Measurements from ENCODE around the gene RNF144A. TPM values are rescaled to one million over a fixed set of nuclear protein-coding genes. Genes with fewer than 3 reads are reported as not detected.

The RNF144A gene
- 0.83 TPM for polyA plus RNA-seq

- Mint-ChIP-seq H3K27me3 (peaks cover 7% of the 10 kb centered on the region), H3K4me1 (peaks cover 3 to 7% (median 4%) of the 10 kb centered on the region in 3 donors), H3K27ac (peak within 1 kb of the TSS in 1 of 3 donors; percentile 57), H3K36me3 (no peaks in the 10 kb centered on the region), H3K4me3 (peak within 1 kb of the TSS; percentile 70 to 85 (median 78)), H3K9me3 (no peaks in the 10 kb centered on the region)
Measured at GRCh38 chr2:6917071-6917760, at the start of gene RNF144A. Gene RNF144A (plus strand): TSS chr2:6917412. CDS start chr2:6996927, 79,515 bp downstream.

- Mint-ChIP-seq H3K27me3 (peaks cover 5% of the 10 kb centered on the region), H3K27ac (no peak overlapping the region), H3K9me3 (no peaks in the 10 kb centered on the region), H3K4me1 (peaks cover 16 to 22% (median 20%) of the 10 kb centered on the region in 3 donors), H3K36me3 (peaks cover 3% of the 10 kb centered on the region), H3K4me3 (peak overlapping the region in 2 of 4 donors; percentile 5 to 93)
Measured at GRCh38 chr2:6872394-6872793, 44.8 kb upstream of the RNF144A start.

GRCh38 chr2:6874032-6874431 lies 43.2 kb upstream of the RNF144A start:
- peaks cover 3% of the 10 kb centered on the region for H3K36me3 Mint-ChIP-seq
- no peak overlapping the region for H3K4me3 Mint-ChIP-seq
- no peaks in the 10 kb centered on the region for H3K9me3 Mint-ChIP-seq
- H3K4me1 Mint-ChIP-seq = peaks cover 19 to 32% (median 28%) of the 10 kb centered on the region in 3 donors
- H3K27ac Mint-ChIP-seq = peak overlapping the region in 1 of 3 donors; percentile 40
- peaks cover 5% of the 10 kb centered on the region for H3K27me3 Mint-ChIP-seq

- Mint-ChIP-seq H3K27ac (no peak overlapping the region), H3K9me3 (no peaks in the 10 kb centered on the region), H3K27me3 (peaks cover 5% of the 10 kb centered on the region), H3K36me3 (peaks cover 7% of the 10 kb centered on the region), H3K4me1 (peaks cover 21 to 35% (median 28%) of the 10 kb centered on the region in 3 donors), H3K4me3 (peak overlapping the region in 1 of 4 donors; percentile 47)
Measured at GRCh38 chr2:6876309-6876708, 40.9 kb upstream of the RNF144A start.

- Mint-ChIP-seq H3K27ac (peak within 1 kb of the TSS in 1 of 3 donors; percentile 79), H3K4me3 (peak within 1 kb of the TSS; percentile 70 to 91 (median 82)), H3K9me3 (no peaks in the 10 kb centered on the region), H3K27me3 (peaks cover 2% of the 10 kb centered on the region), H3K36me3 (peaks cover 7% of the 10 kb centered on the region), H3K4me1 (peaks cover 16 to 29% (median 22%) of the 10 kb centered on the region in 3 donors)
Measured at GRCh38 chr2:6877402-6878304, 39.6 kb upstream of the RNF144A start, which contains the start of gene RSAD2. Gene RSAD2 (plus strand): TSS chr2:6877777. CDS start chr2:6877801, 24 bp downstream.

- Mint-ChIP-seq H3K4me1 (peaks cover 10 to 22% (median 17%) of the 10 kb centered on the region in 3 donors), H3K27me3 (no peaks in the 10 kb centered on the region), H3K36me3 (peaks cover 7% of the 10 kb centered on the region), H3K27ac (no peak overlapping the region), H3K4me3 (peak overlapping the region in 2 of 4 donors; percentile 21 to 70), H3K9me3 (no peaks in the 10 kb centered on the region)
Measured at GRCh38 chr2:6878549-6878948, 38.7 kb upstream of the RNF144A start.

- H3K4me3 Mint-ChIP-seq = peak overlapping the region in 1 of 4 donors; percentile 70
- H3K9me3 Mint-ChIP-seq = no peaks in the 10 kb centered on the region
- peaks cover 10 to 22% (median 17%) of the 10 kb centered on the region in 3 donors for H3K4me1 Mint-ChIP-seq
- H3K27ac Mint-ChIP-seq = no peak overlapping the region
- no peaks in the 10 kb centered on the region for H3K27me3 Mint-ChIP-seq
- H3K36me3 Mint-ChIP-seq = peaks cover 8% of the 10 kb centered on the region
Measured at GRCh38 chr2:6879011-6879410, 38.2 kb upstream of the RNF144A start.

- Mint-ChIP-seq H3K4me3 (peak overlapping the region in 2 of 4 donors; percentile 26 to 63), H3K36me3 (peaks cover 9% of the 10 kb centered on the region), H3K27ac (no peak overlapping the region), H3K9me3 (no peaks in the 10 kb centered on the region), H3K27me3 (no peaks in the 10 kb centered on the region), H3K4me1 (peaks cover 10 to 22% (median 17%) of the 10 kb centered on the region in 3 donors)
Measured at GRCh38 chr2:6880200-6880733, 36.9 kb upstream of the RNF144A start.

GRCh38 chr2:6881046-6881445 lies 36.2 kb upstream of the RNF144A start:
- Mint-ChIP-seq H3K4me3 (peak overlapping the region in 1 of 4 donors; percentile 2), H3K9me3 (no peaks in the 10 kb centered on the region), H3K36me3 (peaks cover 9% of the 10 kb centered on the region), H3K27ac (no peak overlapping the region), H3K27me3 (no peaks in the 10 kb centered on the region), H3K4me1 (peaks cover 10 to 22% (median 17%) of the 10 kb centered on the region in 3 donors)

- Mint-ChIP-seq H3K27ac (no peak overlapping the region), H3K9me3 (no peaks in the 10 kb centered on the region), H3K4me3 (no peak overlapping the region), H3K27me3 (no peaks in the 10 kb centered on the region), H3K4me1 (peaks cover 10 to 19% (median 17%) of the 10 kb centered on the region in 3 donors), H3K36me3 (peaks cover 9% of the 10 kb centered on the region)
Measured at GRCh38 chr2:6881516-6881915, 35.7 kb upstream of the RNF144A start.

- Mint-ChIP-seq H3K27ac (no peak overlapping the region), H3K27me3 (peaks cover 3% of the 10 kb centered on the region), H3K4me3 (no peak overlapping the region), H3K9me3 (no peaks in the 10 kb centered on the region), H3K4me1 (peaks cover 3 to 7% (median 5%) of the 10 kb centered on the region in 3 donors), H3K36me3 (peaks cover 9% of the 10 kb centered on the region)
Measured at GRCh38 chr2:6883448-6884122, 33.6 kb upstream of the RNF144A start.

GRCh38 chr2:6885551-6885950 lies 31.7 kb upstream of the RNF144A start:
- Mint-ChIP-seq H3K4me3 (no peak overlapping the region), H3K4me1 (peaks cover 0 to under 1% (median 0%) of the 10 kb centered on the region in 3 donors), H3K36me3 (peaks cover 4% of the 10 kb centered on the region), H3K27ac (no peak overlapping the region), H3K27me3 (peaks cover 3% of the 10 kb centered on the region), H3K9me3 (no peaks in the 10 kb centered on the region)

- Mint-ChIP-seq H3K9me3 (no peaks in the 10 kb centered on the region), H3K27me3 (peaks cover 3% of the 10 kb centered on the region), H3K4me1 (no peaks in the 10 kb centered on the region), H3K4me3 (no peak overlapping the region), H3K27ac (no peak overlapping the region), H3K36me3 (peaks cover 4% of the 10 kb centered on the region)
Measured at GRCh38 chr2:6885968-6886367, 31.2 kb upstream of the RNF144A start.

GRCh38 chr2:6887751-6888192 lies 29.4 kb upstream of the RNF144A start:
- Mint-ChIP-seq H3K4me1 (no peaks in the 10 kb centered on the region), H3K4me3 (no peak overlapping the region), H3K36me3 (peaks cover 4% of the 10 kb centered on the region), H3K9me3 (no peaks in the 10 kb centered on the region), H3K27me3 (peaks cover 3% of the 10 kb centered on the region), H3K27ac (no peak overlapping the region)

Measured in IgD-negative memory B cell (primary cell).